GM21515 (cell line): ENCODE measurements around the gene IGFN1.

Experiments used
- ATAC-seq: cut with Tn5 transposase; IDR thresholded peaks from one replicate; pipeline ENCODE4 v1.9.1; 2021; ENCODE audit not compliant: unreplicated experiment

Gene IGFN1

DNA sequence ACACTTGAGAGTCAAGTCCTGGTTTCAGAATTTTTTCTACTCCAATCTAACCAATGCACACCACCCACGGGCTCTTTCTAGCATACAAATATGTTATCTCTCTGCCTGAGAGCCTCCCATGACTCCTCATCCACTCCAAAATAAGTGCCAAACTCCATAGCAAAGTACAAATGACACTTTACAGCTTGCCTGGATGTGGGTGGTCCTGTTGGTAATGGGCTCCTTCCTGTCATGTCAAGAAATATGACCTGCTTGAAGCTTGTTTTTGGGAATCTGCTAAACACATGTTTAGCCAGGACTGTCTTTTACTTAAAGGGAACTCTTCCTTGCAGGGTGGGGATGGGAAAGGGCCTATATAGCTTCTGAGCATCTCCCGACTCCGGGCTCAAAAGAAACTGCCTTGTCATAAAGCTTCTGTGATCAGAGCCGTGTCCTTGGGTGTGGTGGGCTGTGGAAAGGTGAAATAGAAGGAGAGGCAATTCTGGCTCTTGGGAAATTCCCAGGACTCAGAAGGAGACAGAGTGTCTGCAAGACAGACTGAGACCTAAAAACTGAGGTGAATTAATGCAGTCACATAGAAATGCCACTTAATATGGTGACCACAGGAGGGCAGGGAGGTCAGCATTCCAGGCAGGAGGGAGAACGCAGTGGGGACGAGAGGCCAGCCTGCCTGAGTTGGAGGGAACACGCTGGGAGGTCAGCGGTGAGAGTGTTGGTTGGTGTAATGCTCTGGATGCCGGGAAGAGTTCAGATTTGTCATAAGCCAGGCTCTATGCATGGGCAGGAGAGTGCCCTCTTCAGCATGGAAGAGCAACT, 6.1 kb upstream of the IGFN1 start:
- no peak for ATAC-seq

DNA sequence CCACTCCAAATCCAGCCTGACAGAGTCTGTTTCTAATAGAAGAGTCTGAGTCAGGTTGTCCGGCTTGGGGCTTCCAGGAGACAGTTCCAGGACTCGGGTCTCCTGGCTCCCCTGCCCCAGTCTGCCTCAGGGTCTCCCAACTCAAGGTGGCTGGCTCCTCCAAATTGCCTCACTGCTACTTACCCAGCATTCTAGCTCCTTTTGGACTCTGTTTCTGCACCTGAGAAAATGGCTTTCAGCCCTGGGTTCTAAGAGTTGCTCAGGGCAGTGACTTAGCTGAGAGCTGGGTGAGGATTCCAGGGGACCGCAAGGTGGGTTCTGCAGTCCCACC, 5.5 kb upstream of the IGFN1 start:
- no peak for ATAC-seq

DNA sequence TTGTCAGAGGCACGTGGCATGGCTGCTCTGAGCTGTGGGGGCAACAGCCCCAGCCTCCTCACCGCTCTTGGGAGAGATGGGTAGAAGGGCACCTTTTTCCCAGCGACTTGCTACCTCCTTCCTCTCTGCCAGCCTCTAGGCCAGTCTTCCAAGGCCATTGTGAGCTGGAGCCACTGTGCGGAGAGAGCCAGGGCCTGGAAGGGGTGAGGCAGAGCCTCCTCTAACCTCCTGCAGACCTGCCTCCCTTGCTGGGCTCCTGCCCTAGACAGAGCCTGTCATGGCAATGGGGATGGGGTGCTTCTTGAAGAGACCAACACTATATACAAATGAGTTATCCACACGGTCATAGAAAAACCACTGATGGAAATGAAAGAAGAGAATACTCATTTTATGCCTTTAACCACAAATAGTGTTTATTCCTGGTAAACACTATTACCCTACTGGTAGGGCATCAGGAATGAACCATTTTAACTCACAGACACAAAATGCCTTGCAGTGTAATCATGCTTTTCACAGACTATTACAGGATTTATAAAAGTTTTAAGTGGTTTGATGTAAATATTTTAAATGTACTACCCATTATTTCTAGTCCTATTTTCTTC, 5.0 kb upstream of the IGFN1 start:
- ATAC-seq, result no peak

GRCh38 chr1:201186192-201186591, 4.4 kb upstream of the IGFN1 start:
- ATAC-seq, result no peak

- no peak for ATAC-seq
Observed at GRCh38 chr1:201189085-201189484, 1.5 kb upstream of the IGFN1 start.

DNA sequence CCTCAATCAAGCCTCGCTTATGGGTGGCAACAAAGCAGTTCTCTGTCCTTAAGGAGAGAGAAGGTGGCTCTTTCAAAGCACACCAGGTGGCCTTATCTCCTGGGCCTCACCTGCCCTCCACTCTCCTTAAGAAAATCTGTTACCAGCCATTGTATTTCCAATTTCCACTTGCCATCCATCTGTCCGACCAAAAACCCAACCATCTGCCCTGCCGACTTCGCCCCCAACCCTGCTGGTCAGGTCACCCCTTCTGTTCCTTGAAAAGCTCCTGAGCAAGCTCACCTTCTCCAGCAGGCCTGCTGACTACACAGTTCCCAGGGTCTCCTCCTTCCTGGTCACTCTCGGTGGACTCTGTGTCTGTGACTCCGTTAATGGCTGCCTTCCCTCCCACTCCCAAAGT, 619 bp upstream of the IGFN1 start:
- no peak for ATAC-seq

DNA sequence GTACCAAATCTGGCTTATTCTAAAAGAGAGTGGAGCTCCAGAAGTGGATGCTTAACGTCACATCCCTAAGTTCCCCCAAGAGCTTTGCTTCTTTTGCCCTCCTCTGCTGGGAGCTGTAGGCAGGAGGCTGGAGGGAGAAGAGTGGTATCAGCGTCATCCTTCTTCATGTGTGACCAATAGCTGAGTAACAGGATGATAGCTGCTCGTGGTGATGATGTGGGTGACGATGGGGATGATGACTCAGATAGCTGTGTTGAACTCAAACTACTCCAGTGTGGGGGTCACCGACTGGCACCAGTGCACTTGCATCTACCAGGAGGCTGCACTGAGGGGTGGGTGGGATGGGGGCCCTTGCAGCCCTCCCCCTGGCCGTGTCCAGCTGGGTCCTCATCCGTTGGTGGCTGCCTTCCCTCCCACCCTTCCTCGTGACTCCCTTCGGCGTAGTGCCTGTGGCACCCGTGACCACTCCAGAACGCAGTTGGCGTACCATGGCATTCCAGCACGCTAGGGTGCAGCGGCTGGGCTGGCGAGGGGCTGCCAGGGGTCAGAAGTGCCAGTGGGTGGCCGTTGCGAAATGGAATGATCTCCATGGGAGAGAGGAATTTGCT, 1.1 kb downstream of the IGFN1 start:
- no peak for ATAC-seq

- no peak for ATAC-seq
Observed at GRCh38 chr1:201192261-201192788, 1.7 kb downstream of the IGFN1 start.

DNA sequence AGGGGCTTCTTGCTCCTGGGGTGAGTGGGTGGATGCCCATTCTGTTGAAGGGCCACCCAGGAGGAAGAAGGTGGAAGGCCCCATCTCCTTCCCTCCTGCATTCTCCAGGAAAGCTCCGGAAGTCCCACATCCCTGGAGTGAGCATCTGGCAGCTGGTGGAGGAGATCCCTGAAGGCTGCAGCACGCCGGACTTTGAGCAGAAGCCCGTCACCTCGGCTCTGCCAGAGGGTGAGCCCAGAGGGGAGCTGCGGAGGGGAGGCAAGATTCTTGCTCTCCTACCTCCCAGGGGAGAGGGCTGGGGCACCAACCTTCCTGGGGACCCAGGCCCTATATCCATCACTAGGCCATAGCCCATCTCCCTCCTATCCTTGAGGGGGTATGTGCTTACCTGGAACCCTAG, 3.4 kb downstream of the IGFN1 start:
- no peak for ATAC-seq

DNA sequence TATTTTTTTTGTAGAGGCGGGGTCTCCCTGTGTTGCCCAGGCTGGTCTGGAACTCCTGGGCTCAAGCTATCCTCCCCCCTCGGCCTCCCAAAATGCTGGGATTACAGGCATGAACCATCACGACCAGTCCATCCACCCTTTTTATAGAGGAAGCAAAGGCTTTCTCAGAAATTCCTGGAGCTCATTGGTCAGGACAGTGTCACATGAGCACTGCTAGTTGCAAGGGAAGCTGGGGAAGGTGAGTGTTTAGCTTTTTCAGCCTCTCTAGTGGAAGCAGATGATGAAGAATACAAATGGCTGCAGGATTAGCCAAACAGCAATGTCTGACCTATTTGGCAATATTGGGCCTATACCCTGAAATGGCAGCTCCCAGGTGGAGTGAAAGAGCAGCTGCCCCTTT, 8.0 kb downstream of the IGFN1 start:
- no peak for ATAC-seq

DNA sequence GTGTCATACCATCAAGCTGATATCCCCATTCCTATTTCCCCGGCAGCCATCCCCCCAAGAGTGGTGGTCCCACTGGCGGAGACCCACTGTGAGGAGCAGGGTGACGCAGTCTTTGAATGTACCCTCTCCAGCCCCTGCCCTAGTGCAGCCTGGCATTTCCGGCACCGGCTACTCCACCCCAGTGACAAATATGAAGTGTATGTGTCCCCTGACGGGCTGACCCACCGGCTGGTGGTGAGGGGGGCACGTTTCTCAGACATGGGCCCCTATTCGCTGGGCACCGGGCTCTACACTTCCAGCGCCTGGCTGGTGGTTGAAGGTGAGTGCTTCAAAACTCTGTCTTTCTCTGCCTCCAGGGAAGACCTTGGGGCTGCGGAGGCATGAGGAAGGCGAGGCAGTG, 14.4 kb downstream of the IGFN1 start:
- no peak for ATAC-seq

DNA sequence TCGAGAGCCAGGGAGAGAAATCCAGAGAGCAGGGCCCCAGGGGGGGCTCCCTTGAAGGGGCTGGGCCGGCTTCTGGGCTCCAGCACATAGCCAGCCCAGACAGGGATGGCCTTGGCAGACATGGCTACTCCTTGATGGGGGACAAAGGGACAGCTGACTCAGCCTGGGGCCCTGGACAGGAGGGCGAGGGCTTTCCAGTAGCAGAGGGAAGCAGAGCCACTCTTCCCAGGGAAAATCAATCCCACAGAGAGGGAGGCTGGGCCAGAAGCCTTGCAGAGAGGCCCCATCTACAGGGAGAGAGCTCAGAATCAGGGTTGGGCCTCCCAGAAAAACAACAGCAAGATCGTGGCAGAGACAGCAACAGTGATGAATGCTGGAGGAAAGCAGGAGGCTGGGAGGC, 15.6 kb downstream of the IGFN1 start:
- no peak for ATAC-seq

GRCh38 chr1:201207046-201207445, 16.4 kb downstream of the IGFN1 start:
- no peak for ATAC-seq

- ATAC-seq, result no peak
Observed at GRCh38 chr1:201208236-201208635, 17.6 kb downstream of the IGFN1 start.

DNA sequence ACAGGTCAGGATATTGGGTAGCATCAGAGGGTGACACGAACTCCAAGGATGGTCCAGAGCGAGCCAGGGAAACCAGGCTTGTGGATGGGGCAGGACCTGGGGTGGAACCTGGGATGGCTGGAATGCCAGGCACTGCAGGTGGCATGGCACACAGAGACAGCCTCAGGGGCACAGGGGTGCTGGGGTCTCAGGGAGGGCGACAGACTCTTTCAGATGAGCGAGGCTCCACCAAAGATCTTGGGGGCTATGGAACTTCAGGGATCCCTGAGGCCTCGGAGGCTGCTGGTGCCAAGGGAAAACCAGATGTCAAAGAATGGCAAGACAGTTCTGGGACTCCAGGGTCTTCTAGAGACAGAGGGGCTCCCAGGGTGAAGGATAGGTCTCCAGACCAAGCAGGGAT, 21.4 kb downstream of the IGFN1 start:
- ATAC-seq, result no peak

GRCh38 chr1:201212461-201213055, 21.9 kb downstream of the IGFN1 start:
- ATAC-seq, result no peak

DNA sequence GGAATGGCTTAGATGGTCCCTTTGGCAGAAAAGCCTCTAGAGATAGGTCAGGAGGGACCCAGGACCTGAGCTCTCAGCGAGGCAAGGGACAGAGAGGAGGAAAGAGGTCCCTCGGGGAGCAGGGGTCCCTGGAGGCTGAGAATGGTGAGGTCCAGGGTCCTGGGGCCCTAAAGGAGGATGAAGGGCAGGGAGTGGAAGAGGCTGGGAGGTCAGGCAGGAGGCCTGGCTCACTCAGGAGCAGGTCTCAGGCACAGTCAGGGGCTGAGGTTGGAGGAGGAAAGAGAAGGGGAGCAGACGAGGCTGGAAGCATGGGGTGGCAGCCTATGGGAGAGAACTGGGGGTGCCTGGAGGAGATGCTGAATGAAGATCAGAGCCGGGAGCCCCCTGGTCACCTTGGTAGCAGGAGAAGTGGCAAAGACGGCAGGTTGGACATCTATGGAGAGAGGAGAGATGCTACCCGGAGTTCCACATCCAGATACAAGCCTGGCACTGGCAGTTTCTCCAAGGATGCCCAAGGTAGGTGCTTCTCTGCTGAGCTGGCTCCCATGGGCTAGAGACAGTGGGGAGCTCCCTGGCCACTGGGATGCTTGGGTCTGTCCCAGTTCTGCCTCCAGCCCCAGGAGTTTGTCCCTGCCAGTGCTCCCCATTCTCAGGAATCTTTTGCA, 22.6 kb downstream of the IGFN1 start:
- no peak for ATAC-seq

DNA sequence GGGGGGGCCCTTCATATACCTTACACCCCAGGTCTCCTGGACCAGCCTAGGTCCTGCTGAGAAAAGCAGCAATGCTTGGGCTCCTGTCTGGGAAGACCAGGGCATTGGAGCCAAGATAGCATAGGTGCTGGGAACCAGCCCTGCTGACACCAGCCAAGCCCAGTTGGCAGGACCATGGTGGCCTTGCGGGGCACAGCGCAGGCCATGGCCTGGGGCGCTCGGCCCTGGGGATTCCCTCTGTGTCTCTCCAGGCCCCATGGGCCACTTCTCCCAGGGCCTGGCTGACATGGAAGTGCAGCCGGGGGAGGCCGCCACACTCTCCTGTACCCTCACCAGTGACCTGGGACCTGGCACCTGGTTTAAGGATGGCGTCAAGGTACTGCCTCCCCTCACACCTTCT, 23.3 kb downstream of the IGFN1 start:
- ATAC-seq, result no peak

DNA sequence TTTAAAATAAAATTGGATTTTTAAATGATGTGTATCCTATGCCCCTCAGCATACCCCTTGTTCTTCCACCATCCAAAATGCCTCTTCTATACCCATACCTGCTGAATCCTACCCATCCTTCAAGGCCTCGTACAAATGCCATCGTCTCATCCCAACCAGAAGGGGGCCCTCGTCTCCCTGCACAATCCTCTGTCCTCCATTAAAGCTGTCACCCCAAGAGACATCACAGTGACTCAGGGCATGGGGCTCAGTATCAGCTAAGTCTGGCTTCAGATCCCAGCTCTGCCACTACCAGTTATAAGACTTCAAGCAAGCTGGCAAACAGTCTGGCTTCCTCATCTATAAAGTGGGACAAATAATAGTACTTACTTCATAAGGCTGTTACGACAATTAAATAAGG, 23.8 kb downstream of the IGFN1 start:
- ATAC-seq, result no peak

- no peak for ATAC-seq
Observed at GRCh38 chr1:201214886-201215285, 24.3 kb downstream of the IGFN1 start.
